CD4-positive, alpha-beta T cell treated with Interleukin-10 for 1 hour (primary cell): ENCODE measurements around the gene C6orf62.
A peak's percentile ranks its signal among the peaks of the same experiment; 100 is the strongest.
"Not testable (repeated sequence)": the region's sequence is repeated elsewhere in the genome, so short reads cannot be mapped to it uniquely, and the experiment has no call there.

Source experiments
- DNase-seq: peaks from one replicate; pipeline ENCODE4 v3.0.0-alpha.2; 2020

The C6orf62 gene

GRCh38 chr6:24666641-24667377, 52.1 kb downstream of the C6orf62 start, which contains the start of the genes ACOT13 and TDP2:
Gene ACOT13 (plus strand): TSS chr6:24667077. CDS start chr6:24667264, 187 bp downstream.
Gene TDP2 (minus strand): TSS chr6:24666899. CDS start chr6:24666862, 37 bp downstream.
- peak; percentile 98 for DNase-seq

- DNase-seq: no peak
Measured at GRCh38 chr6:24666097-24666640, 52.8 kb downstream of the C6orf62 start.

DNA sequence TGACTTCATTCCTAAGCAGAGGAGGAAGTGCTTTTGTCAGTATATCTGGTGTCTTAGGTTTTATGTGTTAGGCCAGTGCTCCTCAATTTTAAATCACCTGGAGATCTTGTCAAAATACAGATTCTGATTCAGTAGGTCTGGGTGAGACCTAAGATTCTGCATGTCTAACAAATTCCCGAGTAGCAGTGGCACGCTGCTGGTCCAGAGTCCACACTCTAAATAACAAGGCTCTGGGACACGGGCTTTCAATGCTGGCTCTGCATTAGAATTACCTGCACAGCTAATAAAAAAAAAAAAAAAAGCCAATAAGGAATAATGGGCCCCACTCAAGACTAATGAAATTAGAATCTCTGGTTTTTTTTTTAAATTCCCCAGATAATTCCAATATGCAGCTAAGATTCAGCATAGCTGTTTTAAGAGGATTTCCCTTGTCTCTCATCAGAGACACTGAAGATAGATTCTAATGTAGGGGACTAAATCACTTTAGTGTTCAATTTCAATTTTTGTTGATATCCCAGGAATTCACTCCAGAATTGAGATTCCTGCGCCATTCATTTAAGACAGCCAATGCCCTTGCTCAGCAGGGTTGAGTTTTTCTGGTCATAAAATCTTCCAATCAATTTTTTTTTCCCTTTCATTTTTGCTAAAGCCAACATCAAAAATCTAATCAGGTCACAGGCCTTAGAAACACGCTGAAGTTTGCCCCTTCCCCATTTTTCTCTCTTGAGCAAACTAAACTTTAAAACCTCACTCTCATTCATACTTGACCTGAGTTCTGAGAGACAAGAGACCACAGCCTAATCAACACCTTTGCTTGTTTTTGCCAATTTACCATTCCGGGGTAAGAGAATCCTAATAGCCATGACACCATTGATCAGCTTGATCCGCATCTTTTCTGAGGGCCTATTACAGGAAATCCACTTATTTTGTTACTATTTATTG, 54.6 kb downstream of the C6orf62 start:
- no peak for DNase-seq

DNA sequence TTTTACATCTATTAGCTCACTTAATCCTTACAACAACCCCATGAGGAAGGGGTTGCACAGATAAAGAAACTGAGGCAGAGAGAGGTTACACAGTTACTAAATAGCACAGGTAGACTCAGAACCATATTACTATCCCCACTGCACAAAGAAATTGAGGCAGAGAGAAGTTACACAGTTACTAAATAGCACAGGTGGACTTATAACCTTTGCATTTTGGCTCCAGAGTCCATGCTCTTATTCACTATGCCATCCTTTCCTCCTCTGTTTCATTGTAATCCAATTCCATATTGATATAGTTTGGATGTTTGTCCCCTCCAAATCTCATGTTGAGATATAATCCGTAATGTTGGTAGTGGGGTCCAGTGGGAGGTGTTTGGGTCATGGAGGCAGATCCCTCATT, 55.8 kb downstream of the C6orf62 start:
- DNase-seq: no peak

- no peak for DNase-seq
Measured at GRCh38 chr6:24662236-24662635, 56.7 kb downstream of the C6orf62 start.

- DNase-seq: not testable (repeated sequence)
Measured at GRCh38 chr6:24661759-24662158, 57.2 kb downstream of the C6orf62 start.

DNA sequence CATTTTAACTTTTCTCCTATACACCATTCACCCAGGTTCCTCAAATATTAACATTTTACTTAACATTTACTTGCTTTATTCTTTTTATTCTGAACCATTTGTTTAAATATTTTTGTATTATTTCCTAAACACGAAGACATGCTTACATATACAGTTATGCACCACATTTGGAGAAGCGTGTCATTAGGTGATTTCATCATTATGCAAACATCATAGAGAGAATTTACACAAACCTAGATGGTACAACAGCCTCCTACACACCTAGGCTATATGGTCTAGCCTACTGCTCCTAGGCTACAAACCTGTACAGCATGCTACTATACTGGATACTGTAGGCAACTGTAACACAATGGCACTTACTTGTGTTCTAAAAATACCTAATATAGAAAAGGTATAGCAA, 58.8 kb downstream of the C6orf62 start:
- no peak for DNase-seq

- no peak for DNase-seq
Measured at GRCh38 chr6:24659561-24659960, 59.4 kb downstream of the C6orf62 start.

GRCh38 chr6:24658573-24659560, 60.1 kb downstream of the C6orf62 start:
- no peak for DNase-seq

GRCh38 chr6:24655215-24655614, 63.7 kb downstream of the C6orf62 start:
- no peak for DNase-seq
